HG03159 (cell line): ENCODE measurements around the gene ADIPOR2.
"Not testable (repeated sequence)": the region's sequence is repeated elsewhere in the genome, so short reads cannot be mapped to it uniquely, and the experiment has no call there.

Experiments
- ATAC-seq: cut with Tn5 transposase; IDR thresholded peaks from one replicate; pipeline ENCODE4 v1.9.1; 2021; ENCODE audit warnings: mild to moderate bottlenecking, moderate library complexity; ENCODE audit not compliant: unreplicated experiment

ADIPOR2 gene

GRCh38 chr12:1731019-1731687 lies 40.3 kb downstream of the ADIPOR2 start:
- no peak for ATAC-seq

- not testable (repeated sequence) for ATAC-seq
These were observed 40.8 kb downstream of the ADIPOR2 start for GRCh38 chr12:1731688-1732078.

DNA sequence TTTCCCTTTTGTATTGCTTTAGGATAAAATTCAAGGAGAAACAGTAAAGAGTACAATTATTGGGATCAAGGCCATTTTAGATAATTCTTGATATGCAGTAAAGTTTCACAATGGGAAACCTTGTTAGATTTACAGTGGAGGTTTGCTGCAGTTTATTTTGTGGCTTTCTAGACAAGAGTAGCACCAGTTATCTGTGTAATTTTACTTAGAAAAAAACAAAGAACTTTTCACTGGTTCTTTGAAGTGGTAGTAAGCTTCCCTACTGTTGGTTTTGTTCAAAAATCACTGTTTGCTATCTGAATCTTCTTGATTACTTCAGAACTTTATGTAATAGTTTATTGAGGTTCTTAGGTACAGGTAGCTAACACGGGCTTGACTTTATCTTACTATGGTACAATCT lies 42.0 kb downstream of the ADIPOR2 start:
- no peak for ATAC-seq

DNA sequence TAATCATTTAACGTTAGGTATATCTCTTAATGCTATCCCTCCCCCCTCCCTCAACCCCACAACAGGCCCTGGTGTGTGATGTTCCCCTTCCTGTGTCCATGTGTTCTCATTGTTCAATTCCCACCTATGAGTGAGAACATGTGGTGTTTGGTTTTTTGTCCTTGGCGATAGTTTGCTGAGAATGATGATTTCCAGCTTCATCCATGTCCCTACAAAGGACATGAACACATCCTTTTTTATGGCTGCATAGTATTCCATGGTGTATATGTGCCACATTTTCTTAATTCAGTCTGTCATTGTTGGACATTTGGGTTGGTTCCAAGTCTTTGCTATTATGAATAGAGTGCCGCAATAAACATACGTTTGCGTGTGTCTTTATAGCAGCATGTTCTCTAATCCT lies 42.8 kb downstream of the ADIPOR2 start:
- not testable (repeated sequence) for ATAC-seq

DNA sequence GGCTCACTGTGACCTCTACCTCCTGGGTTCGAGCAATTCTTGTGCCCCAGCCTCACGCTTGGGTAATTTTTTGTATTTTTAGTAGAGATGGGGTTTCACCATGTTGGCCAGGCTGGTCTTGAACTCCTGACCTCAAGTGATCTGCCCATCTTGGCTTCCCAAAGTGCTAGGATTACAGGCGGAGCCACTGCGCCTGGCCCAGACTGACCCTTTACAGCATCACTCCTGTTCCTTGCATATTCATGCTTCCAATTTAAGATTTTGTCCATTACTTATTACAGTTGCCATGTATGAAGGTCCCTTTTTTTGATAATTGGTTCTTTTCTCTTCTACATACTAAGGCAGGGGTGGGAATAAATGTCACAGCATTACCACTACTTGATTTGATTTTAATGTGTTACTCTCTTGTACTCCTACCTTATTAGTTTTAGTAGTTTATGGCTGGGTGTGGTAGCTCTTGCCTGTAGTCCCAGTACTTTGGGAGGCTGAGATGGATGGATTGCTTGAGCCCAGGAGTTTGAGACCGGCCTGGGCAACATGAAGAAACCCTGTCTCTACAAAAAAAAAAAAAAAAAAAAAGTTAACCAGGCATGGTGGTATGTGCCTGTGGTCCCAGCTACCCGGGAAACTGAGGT lies 46.9 kb downstream of the ADIPOR2 start:
- ATAC-seq: no peak

GRCh38 chr12:1738446-1738845 lies 47.6 kb downstream of the ADIPOR2 start:
- no peak for ATAC-seq

GRCh38 chr12:1739368-1739767 lies 48.5 kb downstream of the ADIPOR2 start:
- ATAC-seq: no peak

DNA sequence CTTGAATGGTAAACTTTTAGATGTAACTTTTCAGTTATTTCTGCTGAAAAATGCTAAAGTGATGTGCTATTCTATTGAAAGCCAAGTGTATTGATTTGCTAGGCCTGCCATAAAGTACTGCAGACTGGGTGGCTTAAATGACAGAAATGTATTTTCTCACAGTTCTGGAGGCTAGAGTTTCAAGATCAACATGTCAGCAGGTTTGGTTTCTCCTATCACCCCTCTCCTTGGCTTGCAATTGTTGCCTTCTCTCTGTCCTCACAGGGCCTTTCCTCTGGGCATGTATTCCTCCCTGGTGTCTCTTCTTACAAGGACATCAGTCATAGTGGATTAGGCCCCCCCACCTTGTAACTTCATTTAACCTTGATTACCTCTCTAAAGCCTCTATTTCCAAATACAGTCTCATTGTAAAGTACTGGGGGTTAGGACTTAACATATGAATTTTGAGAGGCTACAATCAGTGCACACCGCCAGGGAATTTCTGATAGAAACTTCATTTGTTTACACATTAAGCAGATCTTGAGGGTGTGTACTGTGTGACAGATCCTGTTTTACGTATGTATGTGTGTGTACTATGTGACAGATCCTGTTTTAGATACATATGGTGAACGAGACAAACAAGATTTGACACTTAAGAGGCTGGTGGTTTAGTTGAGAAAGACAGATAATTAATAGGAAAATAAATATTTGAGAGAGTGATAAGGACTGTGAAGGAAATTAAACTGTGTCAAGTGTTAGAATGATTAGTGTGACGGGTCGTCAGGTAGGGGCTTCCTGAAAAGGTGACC lies 49.5 kb downstream of the ADIPOR2 start:
- no peak for ATAC-seq

- ATAC-seq: no peak
These were observed 50.5 kb downstream of the ADIPOR2 start for GRCh38 chr12:1741154-1741949.

DNA sequence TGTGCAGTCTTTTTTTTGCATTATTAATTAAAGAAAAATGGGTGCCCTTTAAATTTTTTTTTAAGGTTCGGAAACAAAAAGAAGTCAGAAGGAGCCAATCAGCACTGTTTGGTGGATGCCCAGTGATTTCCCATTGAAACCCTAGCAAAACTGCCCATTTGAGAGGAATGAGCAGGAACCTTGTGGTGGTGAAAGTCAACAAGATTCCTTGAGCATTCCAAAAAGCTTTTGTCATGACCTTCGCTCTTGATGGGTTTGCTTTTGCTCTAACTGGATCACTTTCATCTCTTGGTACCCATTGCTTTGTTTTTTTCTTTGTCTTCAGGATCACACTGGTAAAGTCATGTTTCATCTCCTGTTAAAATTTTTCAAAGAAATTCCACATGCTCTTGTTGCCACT lies 54.1 kb downstream of the ADIPOR2 start:
- ATAC-seq: no peak

DNA sequence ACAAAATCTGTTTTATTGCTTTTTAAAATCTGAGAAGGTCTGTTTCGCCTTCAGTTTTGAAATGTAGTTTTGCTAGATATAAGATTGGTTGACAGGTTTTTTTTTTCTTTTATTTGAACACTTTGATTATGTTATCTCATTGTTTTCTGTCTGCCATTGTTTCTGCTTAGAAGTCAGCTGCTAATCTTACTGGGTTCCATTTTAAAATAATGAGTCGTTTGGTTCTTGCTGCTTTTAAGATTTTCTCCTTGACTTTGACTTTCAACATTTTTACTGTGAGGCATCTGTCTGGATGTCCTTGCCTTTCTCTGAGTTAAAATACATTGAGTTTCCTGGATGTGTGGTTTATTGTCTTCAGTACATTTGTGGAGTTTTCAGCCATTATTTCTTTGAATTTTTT lies 56.7 kb downstream of the ADIPOR2 start:
- ATAC-seq: no peak

- ATAC-seq: no peak
These were observed 58.1 kb downstream of the ADIPOR2 start for GRCh38 chr12:1749019-1749418.

DNA sequence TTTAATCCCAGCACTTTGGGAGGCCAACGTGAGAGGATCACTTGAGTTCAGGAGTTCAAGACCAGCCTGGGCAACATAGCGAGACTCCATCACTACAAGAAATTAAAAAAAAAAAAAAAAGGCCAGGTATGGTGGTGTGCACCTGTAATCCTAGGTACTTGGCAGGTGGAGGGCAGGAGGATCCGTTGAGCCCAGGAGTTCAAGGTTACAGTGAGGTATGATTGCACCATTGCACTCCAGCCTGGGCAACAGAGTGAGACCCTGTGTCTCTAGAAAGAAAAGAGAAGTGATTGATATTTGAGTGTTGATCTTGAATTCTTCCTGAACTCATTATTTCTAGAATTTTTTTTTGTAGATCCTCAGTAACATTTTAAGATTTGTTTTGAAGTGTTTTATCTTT lies 59.4 kb downstream of the ADIPOR2 start:
- ATAC-seq: no peak

DNA sequence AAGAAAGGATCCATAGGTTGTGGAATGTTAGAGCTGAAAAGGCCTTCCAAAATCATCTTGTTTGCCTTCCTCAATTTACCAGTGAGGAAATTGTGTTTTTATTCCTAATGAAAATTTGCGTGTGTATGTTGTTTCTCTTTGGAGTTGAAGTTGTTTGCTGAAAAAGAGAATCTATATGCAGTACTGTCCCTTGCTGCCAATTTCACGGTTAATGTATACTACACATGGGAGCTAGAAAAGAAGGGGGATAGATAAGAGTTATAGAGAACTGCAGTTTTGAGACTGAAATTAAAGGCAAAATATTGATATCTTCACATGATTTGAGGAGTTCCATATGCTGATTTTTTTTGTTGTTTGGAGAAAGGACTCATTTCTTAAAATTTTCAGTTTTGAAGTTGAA lies 67.5 kb downstream of the ADIPOR2 start:
- ATAC-seq: no peak

GRCh38 chr12:1758887-1759286 lies 68.0 kb downstream of the ADIPOR2 start:
- no peak for ATAC-seq

GRCh38 chr12:1760566-1761382 lies 69.9 kb downstream of the ADIPOR2 start:
- no peak for ATAC-seq

DNA sequence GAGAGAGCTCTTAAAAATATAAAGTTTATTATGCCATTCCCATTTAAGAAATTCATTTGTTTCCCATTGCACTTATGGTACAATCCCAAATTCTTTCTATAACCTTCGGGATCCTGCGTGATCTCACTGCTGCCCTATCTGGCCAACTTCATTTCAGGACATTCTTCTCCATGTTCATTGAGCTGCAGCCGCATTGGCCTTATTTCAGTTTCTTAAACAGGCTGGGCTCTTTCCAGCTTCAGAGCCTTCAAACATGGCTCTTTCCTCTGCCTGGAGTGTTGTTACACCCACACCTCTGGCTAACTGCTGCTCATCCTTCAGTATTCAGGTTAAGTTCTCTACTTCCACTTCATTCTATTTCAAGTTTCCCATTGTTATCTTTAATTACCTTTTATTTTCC lies 71.0 kb downstream of the ADIPOR2 start:
- ATAC-seq: no peak

DNA sequence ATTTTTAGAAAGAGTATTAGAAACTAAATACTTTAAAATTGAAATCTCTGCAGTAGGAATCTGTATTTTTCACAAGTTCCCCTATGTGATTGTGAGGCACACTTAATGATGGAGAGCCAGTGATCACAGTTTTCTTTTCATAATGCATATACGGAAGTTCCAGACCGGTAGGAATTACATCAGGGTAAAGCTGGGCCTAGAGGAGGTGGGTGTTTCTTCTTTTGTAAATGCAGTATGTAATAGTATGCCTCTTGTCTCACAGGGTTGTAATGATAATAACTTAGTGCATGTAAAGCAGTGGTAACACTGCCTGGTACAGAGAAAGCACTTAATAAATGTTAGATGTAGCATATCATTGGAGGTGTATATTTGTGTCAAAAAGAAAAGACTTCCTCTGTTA lies 72.3 kb downstream of the ADIPOR2 start:
- ATAC-seq: no peak

DNA sequence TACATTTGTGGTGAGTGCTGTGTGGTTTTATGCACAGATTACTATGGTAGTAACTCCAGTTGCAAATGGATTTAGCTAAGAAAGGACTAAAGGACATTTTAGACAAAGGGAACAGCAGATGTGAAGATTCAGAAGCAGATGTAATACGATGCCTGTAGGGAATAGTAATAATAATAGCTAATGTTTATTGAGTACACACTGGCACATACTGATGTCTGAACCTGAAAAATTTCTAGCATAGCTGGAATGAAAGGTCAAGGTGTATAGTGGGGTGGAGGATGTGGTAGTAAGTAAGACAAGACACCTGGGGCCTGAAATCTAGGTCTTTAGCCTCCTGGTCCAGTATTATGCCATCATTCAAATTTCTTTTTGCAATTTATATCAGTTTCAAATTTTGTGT lies 75.2 kb downstream of the ADIPOR2 start:
- no peak for ATAC-seq

- ATAC-seq: no peak
These were observed 76.7 kb downstream of the ADIPOR2 start for GRCh38 chr12:1767407-1768090.
